K562 (cell line): ENCODE results near the gene PRDX2. TPM values are rescaled to one million over a fixed set of nuclear protein-coding genes. Genes with fewer than 3 reads are reported as not detected.
A peak's percentile ranks its signal among the peaks of the same experiment; 100 is the strongest.

Experiments
- ATAC-seq: fragments of 200-7000 bp; cut with Tn5 transposase; 3 replicates; pipeline ENCODE4 v1.9.1; 2020; ENCODE audit warnings: moderate library complexity
- BruUV-seq: library from RNA; stranded (reverse); fragments of 400-500 nt; replicated peaks from 2 replicates; lab custom pipeline; 2021; lab: Mats Ljungman, UMichigan
- CTCF ChIA-PET: fragments of 300-600 bp; formaldehyde crosslinking; extraction: SDS; loops from one replicate; lab custom pipeline; 2021; ENCODE audit warnings: low intra/inter-chr PET ratio; lab: Yijun Ruan, JAX
- POLR2A ChIA-PET: fragments of 300-600, 350-650 bp; sonication (Branson Sonifier 250); formaldehyde crosslinking; extraction: SDS; loops from one replicate; lab custom pipeline; 2021; ENCODE audit warnings: antibody characterized with exemption, inconsistent platforms; lab: Yijun Ruan, JAX
- DNase-seq, 4 experiments: peaks; one replicate each; pipeline versions ENCODE4 v3.0.0 to v3.0.0-alpha.2; 2011 to 2018; ENCODE audit warnings: low spot score in 3 of 4, mixed read lengths in 3 of 4; ENCODE audit errors: extremely low read depth in 1 of 4
- FAIRE-seq: peaks from 2 replicates; lab custom pipeline; 2011; peaks lifted over from hg19 to GRCh38; lab: Jason Lieb, UNC
- H2AFZ ChIP-seq: 2 replicates; pipeline ENCODE4 v1.6.0; 2011; ENCODE audit warnings: low read depth, low read length, control low read depth, inconsistent platforms
- H3K27ac ChIP-seq: fragments of 200-600 bp; 3 replicates; pipeline ENCODE4 v1.8.0; 2011; ENCODE audit warnings: low read depth, mild to moderate bottlenecking, control low read depth, inconsistent platforms, low read length, moderate library complexity, mixed read lengths; ENCODE audit errors: extremely low read depth
- H3K27me3 ChIP-seq, 2 experiments: fragments of 300-600 bp in 1 of 2; 2 replicates in 1 of 2; 3 replicates in 1 of 2; pipeline versions ENCODE4 v1.6.0 to v1.8.0; 2011; ENCODE audit warnings: inconsistent platforms in 2 of 2, low read length in 2 of 2, mild to moderate bottlenecking in 1 of 2, mixed read lengths in 1 of 2, moderate library complexity in 1 of 2; ENCODE audit not compliant: control insufficient read depth in 2 of 2, insufficient read depth in 2 of 2
- H3K36me3 ChIP-seq: fragments of 300-600 bp; 3 replicates; pipeline ENCODE4 v1.8.0; 2011; ENCODE audit warnings: mild to moderate bottlenecking, low read length, inconsistent platforms; ENCODE audit not compliant: control insufficient read depth, insufficient read depth
- H3K4me1 ChIP-seq, 2 experiments: fragments of 200-600 bp in 1 of 2; replicated peaks in 1 of 2; 2 replicates in 1 of 2; 3 replicates in 1 of 2; pipeline versions ENCODE4 v1.5.1 to v1.8.0; 2011; ENCODE audit warnings: inconsistent platforms in 2 of 2, low read length in 2 of 2, mild to moderate bottlenecking in 1 of 2, mixed read lengths in 1 of 2, moderate library complexity in 1 of 2; ENCODE audit not compliant: control insufficient read depth in 2 of 2, insufficient read depth in 2 of 2
- H3K4me2 ChIP-seq: 2 replicates; pipeline ENCODE4 v1.6.1; 2011; ENCODE audit warnings: low read length, control low read depth, inconsistent platforms, mixed read lengths; ENCODE audit not compliant: insufficient read depth
- H3K4me3 ChIP-seq: fragments of 200-600 bp; sonication (generic), shearing (Covaris generic); 2 replicates; pipeline ENCODE4 v1.5.1; 2016; ENCODE audit warnings: control low read depth, inconsistent platforms
- H3K79me2 ChIP-seq: fragments of 200-600 bp; 3 replicates; pipeline ENCODE4 v1.8.0; 2011; ENCODE audit warnings: low read length, inconsistent platforms; ENCODE audit not compliant: control insufficient read depth, insufficient read depth
- H3K9ac ChIP-seq, 2 experiments: 2 replicates each; pipeline versions ENCODE4 v1.6.0 to v1.6.1; 2011; ENCODE audit warnings: low read depth in 2 of 2, low read length in 2 of 2, control low read depth in 1 of 2, inconsistent platforms in 1 of 2, mild to moderate bottlenecking in 1 of 2, mixed read lengths in 1 of 2; ENCODE audit not compliant: insufficient read depth in 1 of 2
- H3K9me1 ChIP-seq: one replicate; pipeline ENCODE4 v1.6.0; 2011; ENCODE audit warnings: inconsistent platforms, mild to moderate bottlenecking, low read length, moderate library complexity; ENCODE audit not compliant: control insufficient read depth, insufficient read depth
- H3K9me3 ChIP-seq: replicated peaks from 2 replicates; pipeline ENCODE4 v1.5.1; 2011; ENCODE audit warnings: low read depth, low read length, inconsistent platforms; ENCODE audit not compliant: control insufficient read depth, insufficient read depth
- H4K20me1 ChIP-seq: replicated peaks from 2 replicates; pipeline ENCODE4 v1.6.1; 2011; ENCODE audit warnings: low read length, inconsistent platforms, mixed read lengths; ENCODE audit not compliant: control insufficient read depth, insufficient read depth
- DMBX1 ChIP-seq: fragments of 250-450 bp; sonication (Bioruptor Pico); IDR thresholded peaks from 2 replicates; pipeline ENCODE4 v1.8.0; 2022; ENCODE audit warnings: inconsistent platforms, mild to moderate bottlenecking, moderate library complexity, borderline replicate concordance
- OTX1 ChIP-seq: fragments of 450-650 bp; formaldehyde crosslinking; IDR thresholded peaks from 2 replicates; pipeline ENCODE4 v1.4.0; 2022; ENCODE audit warnings: mild to moderate bottlenecking
- ZKSCAN8 ChIP-seq: fragments of 200-800 bp; sonication (Bioruptor generic); IDR thresholded peaks from 2 replicates; pipeline ENCODE4 v1.6.1; 2016; ENCODE audit warnings: missing genetic modification characterization, missing compliant biosample characterization
- WGBS: fragments of 100-300 bp; shearing (Covaris generic); methylation state at CpG from one replicate; pipeline ENCODE4 v1.1.6; 2016; ENCODE audit warnings: low coverage, mixed read lengths; ENCODE audit not compliant: insufficient coverage; ENCODE audit errors: missing lambda C conversion rate; 5-methylcytosine and 5-hydroxymethylcytosine counted together
- in situ Hi-C: fragments of 300-500 bp; cut with MboI; formaldehyde crosslinking; loops from 4 replicates; pipeline ENCODE4 v1.15.0; 2018; ENCODE audit warnings: inconsistent platforms, mixed read lengths
- intact Hi-C: fragments of 100-400 bp; cut with micrococcal nuclease; formaldehyde crosslinking; loops from 2 replicates; pipeline ENCODE4 v1.14.2; 2022
- polyA plus RNA-seq, 8 experiments: library from polyadenylated mRNA; depleted of rRNA in 4 of 8; stranded (reverse) in 5 of 8; unstranded in 3 of 8; fragments of >200 nt; fragmentation: Nextera tagmentation in 2 of 8; fragmentation: Illumina TruSeq in 1 of 8; extraction: Ambion mirVana in 2 of 8; extraction: Trizol in 1 of 8; gene quantifications; 2 replicates each; pipeline versions ENCODE4 v1.2.1 to v1.2.3, GENCODE V29; 2011 to 2014; ENCODE audit warnings: inconsistent platforms in 1 of 8, missing spikeins in 1 of 8
- total RNA-seq, 7 experiments: library from RNA; depleted of rRNA in 6 of 7; stranded (reverse); fragments of >200 nt in 6 of 7; fragmentation: Illumina TruSeq in 2 of 7; extraction: Trizol in 2 of 7; gene quantifications; 2 replicates each; pipeline versions ENCODE4 v1.2.1 to v1.2.3, GENCODE V29; 2011 to 2021; ENCODE audit warnings: low replicate concordance in 1 of 7
- TF ChIP-seq, protein P1 (sequence below), 2 experiments: fragments of 450-650 bp in 1 of 2; sonication (generic) in 1 of 2; formaldehyde crosslinking in 1 of 2; IDR thresholded peaks in 1 of 2; conservative IDR thresholded peaks in 1 of 2; 2 replicates each; pipeline versions ENCODE4 v1.6.1 to v1.8.1; 2016 to 2023; ENCODE audit warnings: mild to moderate bottlenecking in 2 of 2, moderate library complexity in 2 of 2, inconsistent platforms in 1 of 2, missing genetic modification reagents in 1 of 2
- TF ChIP-seq, protein P2 (sequence below), 2 experiments: fragments of 250-450 bp in 1 of 2; fragments of 450-650 bp in 1 of 2; sonication (Bioruptor Pico) in 1 of 2; IDR thresholded peaks; 2 replicates each; pipeline versions ENCODE4 v1.6.1 to v1.8.0; 2016 to 2021; ENCODE audit warnings: mild to moderate bottlenecking in 2 of 2, moderate library complexity in 2 of 2, missing compliant biosample characterization in 1 of 2, missing genetic modification characterization in 1 of 2
- TF ChIP-seq, protein P3 (sequence below), 2 experiments: fragments of 450-650 bp; formaldehyde crosslinking in 1 of 2; IDR thresholded peaks; 2 replicates each; pipeline versions ENCODE4 v1.4.0 to v1.6.1; 2014 to 2020; ENCODE audit warnings: mild to moderate bottlenecking in 2 of 2, borderline replicate concordance in 1 of 2, low read depth in 1 of 2

The PRDX2 gene
- total and polyA plus RNA-seq, 9 of the 15 experiments (the other 6 are each of a cell fraction or from before 2014, with no cell fraction given): 206 to 1,183 (median 415) TPM

DNA sequence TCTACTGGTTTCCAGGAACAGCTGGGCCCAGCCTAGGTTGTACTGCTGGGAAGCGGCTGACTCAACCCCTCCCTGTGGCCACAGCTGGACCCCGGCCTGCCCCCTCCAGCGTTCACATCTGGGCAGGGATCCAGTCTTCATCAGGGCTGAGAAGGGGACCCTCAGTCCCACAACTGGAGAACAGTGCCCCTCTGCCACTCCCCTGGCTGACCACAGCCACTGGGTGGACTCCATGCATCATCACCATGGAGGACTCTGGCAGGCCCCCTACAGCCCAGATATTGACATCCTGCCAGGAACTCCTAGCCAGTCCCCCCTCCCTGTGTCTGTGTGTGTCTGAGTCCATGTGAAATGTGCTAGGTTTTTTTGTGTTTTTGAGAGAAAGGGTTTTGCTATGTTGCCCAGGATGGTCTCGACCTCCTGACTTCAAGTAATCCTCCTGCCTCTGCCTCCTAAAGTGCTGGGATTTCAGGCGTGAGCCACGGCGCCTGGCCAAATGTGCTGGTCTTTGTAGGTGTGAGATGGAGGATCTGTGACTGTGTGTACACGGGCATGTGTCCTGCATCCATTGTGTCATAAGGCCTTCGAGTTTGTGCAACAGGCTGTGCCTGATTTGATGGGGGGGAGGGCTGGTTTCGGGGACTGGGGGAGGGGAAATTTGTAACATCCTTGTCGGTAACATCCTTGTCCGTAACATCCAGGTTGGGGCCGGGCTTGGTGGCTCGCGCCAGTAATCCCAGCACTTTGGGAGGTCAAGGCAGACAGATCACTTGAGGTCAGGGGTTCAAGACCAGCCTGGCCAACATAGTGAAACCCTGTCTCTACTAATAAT lies 22.2 kb downstream of the PRDX2 start:
- peak overlapping the region; percentile 85 for H3K4me2 ChIP-seq
- FAIRE-seq (peak; percentile 84), ATAC-seq (peak; percentile 43), DNase-seq (peak in 3 of 4 experiments; percentile 41 to 79 (median 58))
- in situ Hi-C loops: no loop called here
- peak overlapping the region; percentile 37 for H3K4me3 ChIP-seq
- CTCF ChIA-PET: no interaction called here
- 49% methylated on average over 15 of the region's 15 CpGs for WGBS
- BruUV-seq: no TSS peak
- H3K27me3 ChIP-seq: no peaks in the 10 kb centered on the region
- peak overlapping the region; percentile 59 to 89 for H3K9ac ChIP-seq
- no peaks in the 10 kb centered on the region for H3K9me3 ChIP-seq
- H3K79me2 ChIP-seq: peaks cover 6% of the 10 kb centered on the region; the same call in 1 of the 3 replicates
- H3K27ac ChIP-seq: peak overlapping the region; percentile 68
- POLR2A ChIA-PET: interaction anchor here (1.0 to 4.1 kb wide), 4 partner anchors 9 to 59 kb away, joined by 3 to 44 read pairs (median 14); partner anchors contain the start of gene JUNB
- peak overlapping the region; percentile 83 for H2AFZ ChIP-seq
- peaks cover 41 to 76% of the 10 kb centered on the region in 2 experiments for H3K4me1 ChIP-seq
- intact Hi-C loops: loop anchor here (5.0 kb wide), 1 partner anchor 63 kb away; no protein-coding TSS in a partner anchor
- no peaks in the 10 kb centered on the region for H3K36me3 ChIP-seq
- H3K9me1 ChIP-seq: no peaks in the 10 kb centered on the region
- H4K20me1 ChIP-seq: no peaks in the 10 kb centered on the region
- TF ChIP-seq, protein P1, sequence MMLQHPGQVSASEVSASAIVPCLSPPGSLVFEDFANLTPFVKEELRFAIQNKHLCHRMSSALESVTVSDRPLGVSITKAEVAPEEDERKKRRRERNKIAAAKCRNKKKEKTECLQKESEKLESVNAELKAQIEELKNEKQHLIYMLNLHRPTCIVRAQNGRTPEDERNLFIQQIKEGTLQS (IDR thresholded peaks at IDR 0.05): peak; percentile 25
- TF ChIP-seq, protein P1 (CRISPR knock-in tag; conservative IDR thresholded peaks at IDR 0.05): no peak
- TF ChIP-seq, protein P2, sequence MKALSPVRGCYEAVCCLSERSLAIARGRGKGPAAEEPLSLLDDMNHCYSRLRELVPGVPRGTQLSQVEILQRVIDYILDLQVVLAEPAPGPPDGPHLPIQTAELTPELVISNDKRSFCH (CRISPR knock-in tag; IDR thresholded peaks at IDR 0.05): no peak
- TF ChIP-seq, protein P2 (tag; IDR thresholded peaks at IDR 0.05): 0 out of 2 replicates have a peak, but pooled peaks have one; percentile 26
- TF ChIP-seq, protein P3, sequence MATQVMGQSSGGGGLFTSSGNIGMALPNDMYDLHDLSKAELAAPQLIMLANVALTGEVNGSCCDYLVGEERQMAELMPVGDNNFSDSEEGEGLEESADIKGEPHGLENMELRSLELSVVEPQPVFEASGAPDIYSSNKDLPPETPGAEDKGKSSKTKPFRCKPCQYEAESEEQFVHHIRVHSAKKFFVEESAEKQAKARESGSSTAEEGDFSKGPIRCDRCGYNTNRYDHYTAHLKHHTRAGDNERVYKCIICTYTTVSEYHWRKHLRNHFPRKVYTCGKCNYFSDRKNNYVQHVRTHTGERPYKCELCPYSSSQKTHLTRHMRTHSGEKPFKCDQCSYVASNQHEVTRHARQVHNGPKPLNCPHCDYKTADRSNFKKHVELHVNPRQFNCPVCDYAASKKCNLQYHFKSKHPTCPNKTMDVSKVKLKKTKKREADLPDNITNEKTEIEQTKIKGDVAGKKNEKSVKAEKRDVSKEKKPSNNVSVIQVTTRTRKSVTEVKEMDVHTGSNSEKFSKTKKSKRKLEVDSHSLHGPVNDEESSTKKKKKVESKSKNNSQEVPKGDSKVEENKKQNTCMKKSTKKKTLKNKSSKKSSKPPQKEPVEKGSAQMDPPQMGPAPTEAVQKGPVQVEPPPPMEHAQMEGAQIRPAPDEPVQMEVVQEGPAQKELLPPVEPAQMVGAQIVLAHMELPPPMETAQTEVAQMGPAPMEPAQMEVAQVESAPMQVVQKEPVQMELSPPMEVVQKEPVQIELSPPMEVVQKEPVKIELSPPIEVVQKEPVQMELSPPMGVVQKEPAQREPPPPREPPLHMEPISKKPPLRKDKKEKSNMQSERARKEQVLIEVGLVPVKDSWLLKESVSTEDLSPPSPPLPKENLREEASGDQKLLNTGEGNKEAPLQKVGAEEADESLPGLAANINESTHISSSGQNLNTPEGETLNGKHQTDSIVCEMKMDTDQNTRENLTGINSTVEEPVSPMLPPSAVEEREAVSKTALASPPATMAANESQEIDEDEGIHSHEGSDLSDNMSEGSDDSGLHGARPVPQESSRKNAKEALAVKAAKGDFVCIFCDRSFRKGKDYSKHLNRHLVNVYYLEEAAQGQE (IDR thresholded peaks at IDR 0.05; ENCODE audit: borderline replicate concordance): no peak
- TF ChIP-seq, protein P3 (CRISPR knock-in tag; IDR thresholded peaks at IDR 0.05; ENCODE audit: low read depth): peak; percentile 34; the same call in 1 of the 2 replicates
- TF ChIP-seq DMBX1 (CRISPR knock-in tag) (peak; percentile 25; the same call in 1 of the 2 replicates), OTX1 (CRISPR knock-in tag) (no peak), ZKSCAN8 (CRISPR knock-in tag) (no peak)
